HG03103 (cell line): ENCODE measurements around the gene DOCK10.
A peak's percentile ranks its signal among the peaks of the same experiment; 100 is the strongest.

Experiments used
- ATAC-seq: cut with Tn5 transposase; IDR thresholded peaks from one replicate; pipeline ENCODE4 v1.9.1; 2021; ENCODE audit warnings: low read depth; ENCODE audit not compliant: unreplicated experiment

DOCK10 gene

GRCh38 chr2:225042800-225043167, 516 bp upstream of the DOCK10 start:
- ATAC-seq, result no peak

GRCh38 chr2:225041207-225041850, 939 bp downstream of the DOCK10 start:
- peak; percentile 55 for ATAC-seq

- ATAC-seq, result peak; percentile 9
Observed at GRCh38 chr2:225040856-225041206, 1.4 kb downstream of the DOCK10 start.

GRCh38 chr2:225040142-225040541, 2.1 kb downstream of the DOCK10 start:
- ATAC-seq, result no peak

GRCh38 chr2:225038231-225038523, 4.1 kb downstream of the DOCK10 start:
- ATAC-seq, result no peak

GRCh38 chr2:225037415-225038230, 4.6 kb downstream of the DOCK10 start:
- no peak for ATAC-seq

- ATAC-seq, result no peak
Observed at GRCh38 chr2:225036431-225036830, 5.8 kb downstream of the DOCK10 start.

- ATAC-seq, result no peak
Observed at GRCh38 chr2:225033440-225034318, 8.6 kb downstream of the DOCK10 start.

GRCh38 chr2:225032246-225032645, 10.0 kb downstream of the DOCK10 start:
- ATAC-seq, result no peak

- no peak for ATAC-seq
Observed at GRCh38 chr2:225031599-225031998, 10.7 kb downstream of the DOCK10 start.

GRCh38 chr2:225030893-225031292, 11.4 kb downstream of the DOCK10 start:
- ATAC-seq, result no peak

- no peak for ATAC-seq
Observed at GRCh38 chr2:225030203-225030602, 12.1 kb downstream of the DOCK10 start.

GRCh38 chr2:225028572-225028971, 13.7 kb downstream of the DOCK10 start:
- no peak for ATAC-seq

- no peak for ATAC-seq
Observed at GRCh38 chr2:225027061-225027762, 15.1 kb downstream of the DOCK10 start.

GRCh38 chr2:225025917-225026571, 16.2 kb downstream of the DOCK10 start:
- no peak for ATAC-seq

GRCh38 chr2:225022188-225022587, 20.1 kb downstream of the DOCK10 start:
- ATAC-seq, result no peak

- no peak for ATAC-seq
Observed at GRCh38 chr2:225020168-225020849, 22.0 kb downstream of the DOCK10 start.

GRCh38 chr2:225019105-225019504, 23.2 kb downstream of the DOCK10 start:
- no peak for ATAC-seq

GRCh38 chr2:225017713-225018112, 24.6 kb downstream of the DOCK10 start:
- ATAC-seq, result no peak
